ENCODE data around the gene MPP4. TPM values are rescaled to one million over a fixed set of nuclear protein-coding genes. Genes with fewer than 3 reads are reported as not detected.

Gene MPP4
- total and polyA plus RNA-seq, 9 of the 15 experiments (the other 6 are each of a cell fraction or from before 2014, with no cell fraction given): 0.03 to 0.08 TPM; not detected in 7

DNA sequence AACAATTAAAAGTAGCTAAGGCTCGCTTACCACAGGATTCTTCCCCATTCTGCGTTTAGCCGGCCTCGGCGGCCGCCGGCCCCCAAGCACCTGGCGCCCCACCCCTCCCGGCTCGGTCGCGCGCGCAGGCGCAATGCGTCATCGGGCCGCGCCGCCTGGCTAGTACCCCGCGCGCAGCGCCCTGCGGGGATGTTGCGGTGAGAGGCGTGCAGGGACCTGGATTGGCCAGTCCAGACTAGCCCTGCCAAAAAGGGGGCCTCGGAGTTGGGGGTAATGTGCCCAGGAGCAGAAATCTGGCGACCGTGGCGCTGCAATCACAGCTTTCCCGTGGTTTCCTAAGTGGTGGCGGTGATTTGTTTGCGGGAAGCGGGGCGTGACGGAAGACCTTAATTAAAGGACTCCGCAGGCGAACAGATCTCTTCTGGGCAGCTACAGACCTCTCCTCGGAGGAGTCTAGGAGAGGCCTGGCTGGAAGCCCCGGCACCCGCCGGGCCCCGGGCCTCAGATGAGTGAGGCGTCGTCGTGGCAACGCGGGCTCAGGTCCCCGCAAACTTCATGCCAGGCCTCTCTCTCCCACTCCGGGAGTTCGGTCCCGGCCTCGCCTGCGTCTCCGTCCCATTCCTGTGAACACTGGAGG lies 55.7 kb downstream of the MPP4 start (continued):
- TF ChIP-seq MAZ (CRISPR knock-in tag; conservative IDR thresholded peaks at IDR 0.05 in 1 of 2, IDR thresholded peaks at IDR 0.05 in 1 of 2) (peak; percentile 73 to 87), MLLT1 (IDR thresholded peaks at IDR 0.05) (no peak), EGR1 (conservative IDR thresholded peaks at IDR 0.05) (no peak), ZNF780A (CRISPR knock-in tag; IDR thresholded peaks at IDR 0.05) (no peak), CTBP1 (IDR thresholded peaks at IDR 0.05; ENCODE audit: borderline replicate concordance) (peak; percentile 62; the same call in 1 of the 2 replicates), POLR3A (IDR thresholded peaks at IDR 0.05; ENCODE audit: borderline replicate concordance, extremely low read depth, insufficient read depth, insufficient read length) (no peak), FOXK2 (conservative IDR thresholded peaks at IDR 0.05 in 1 of 2, IDR thresholded peaks at IDR 0.05 in 1 of 2; ENCODE audit: low read depth in 2 of 2) (0 out of 4 replicates have a peak, but pooled peaks have one; percentile 20 to 32), ZKSCAN1 (IDR thresholded peaks at IDR 0.05; ENCODE audit: low read depth, low read length) (0 out of 2 replicates have a peak, but pooled peaks have one; percentile 57), TBP (optimal IDR thresholded peaks at IDR 0.05; ENCODE audit: low read depth, low read length) (peak; percentile 54), NFYB (IDR thresholded peaks at IDR 0.05; ENCODE audit: extremely low read depth, insufficient read length) (no peak), THAP12 (CRISPR knock-in tag; IDR thresholded peaks at IDR 0.05) (peak; percentile 35; the same call in 1 of the 2 replicates), TAF1 (IDR thresholded peaks at IDR 0.05; ENCODE audit: control insufficient read depth, extremely low read depth, insufficient read depth, low read length, severe bottlenecking) (peak; percentile 71), ZBTB1 (CRISPR knock-in tag; IDR thresholded peaks at IDR 0.05; ENCODE audit: borderline replicate concordance, low read depth) (peak; percentile 99), ZC3H4 (CRISPR knock-in tag; IDR thresholded peaks at IDR 0.05; ENCODE audit: borderline replicate concordance) (no peak), NFXL1 (CRISPR knock-in tag; IDR thresholded peaks at IDR 0.05) (no peak), POLR2B (IDR thresholded peaks at IDR 0.05; ENCODE audit: low read depth, partially characterized antibody) (peak; percentile 54), YY1 (IDR thresholded peaks at IDR 0.05; ENCODE audit: borderline replicate concordance in 1 of 3, control insufficient read depth in 1 of 3, extremely low read depth in 1 of 3, insufficient read depth in 3 of 3, insufficient read length in 1 of 3, insufficient replicate concordance in 2 of 3, low read depth in 1 of 3, low read length in 2 of 3) (peak in 1 of 3 experiments; percentile 8), KLF16 (IDR thresholded peaks at IDR 0.05) (no peak)
- TF ChIP-seq, protein P1, sequence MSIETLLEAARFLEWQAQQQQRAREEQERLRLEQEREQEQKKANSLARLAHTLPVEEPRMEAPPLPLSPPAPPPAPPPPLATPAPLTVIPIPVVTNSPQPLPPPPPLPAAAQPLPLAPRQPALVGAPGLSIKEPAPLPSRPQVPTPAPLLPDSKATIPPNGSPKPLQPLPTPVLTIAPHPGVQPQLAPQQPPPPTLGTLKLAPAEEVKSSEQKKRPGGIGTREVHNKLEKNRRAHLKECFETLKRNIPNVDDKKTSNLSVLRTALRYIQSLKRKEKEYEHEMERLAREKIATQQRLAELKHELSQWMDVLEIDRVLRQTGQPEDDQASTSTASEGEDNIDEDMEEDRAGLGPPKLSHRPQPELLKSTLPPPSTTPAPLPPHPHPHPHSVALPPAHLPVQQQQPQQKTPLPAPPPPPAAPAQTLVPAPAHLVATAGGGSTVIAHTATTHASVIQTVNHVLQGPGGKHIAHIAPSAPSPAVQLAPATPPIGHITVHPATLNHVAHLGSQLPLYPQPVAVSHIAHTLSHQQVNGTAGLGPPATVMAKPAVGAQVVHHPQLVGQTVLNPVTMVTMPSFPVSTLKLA (conservative IDR thresholded peaks at IDR 0.05): peak; percentile 70 to 82
- TF ChIP-seq, protein P2, sequence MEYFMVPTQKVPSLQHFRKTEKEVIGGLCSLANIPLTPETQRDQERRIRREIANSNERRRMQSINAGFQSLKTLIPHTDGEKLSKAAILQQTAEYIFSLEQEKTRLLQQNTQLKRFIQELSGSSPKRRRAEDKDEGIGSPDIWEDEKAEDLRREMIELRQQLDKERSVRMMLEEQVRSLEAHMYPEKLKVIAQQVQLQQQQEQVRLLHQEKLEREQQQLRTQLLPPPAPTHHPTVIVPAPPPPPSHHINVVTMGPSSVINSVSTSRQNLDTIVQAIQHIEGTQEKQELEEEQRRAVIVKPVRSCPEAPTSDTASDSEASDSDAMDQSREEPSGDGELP (CRISPR knock-in tag; IDR thresholded peaks at IDR 0.05; ENCODE audit: borderline replicate concordance): peak; percentile 55; the same call in 1 of the 2 replicates

All from K562 (cell line).